ENCODE results near the gene PTCHD1.

PTCHD1 gene

GRCh38 chrX:23334848-23335599, at the start of gene PTCHD1:
PTCHD1 (plus strand) TSS chrX:23334849; CDS start chrX:23334876, 27 bp downstream.
- no peak for DNase-seq

- DNase-seq: no peak
Observed at GRCh38 chrX:23286731-23287130, 47.9 kb upstream of the PTCHD1 start.

- no peak for DNase-seq
Observed at GRCh38 chrX:23287191-23287725, 47.4 kb upstream of the PTCHD1 start.

GRCh38 chrX:23292354-23292987, 42.2 kb upstream of the PTCHD1 start:
- DNase-seq: no peak

GRCh38 chrX:23292988-23293651, 41.5 kb upstream of the PTCHD1 start:
- no peak for DNase-seq

- no peak for DNase-seq
Observed at GRCh38 chrX:23304881-23305280, 29.8 kb upstream of the PTCHD1 start.

GRCh38 chrX:23311731-23312130, 22.9 kb upstream of the PTCHD1 start:
- DNase-seq: no peak

GRCh38 chrX:23312136-23312535, 22.5 kb upstream of the PTCHD1 start:
- DNase-seq: no peak

- DNase-seq: no peak
Observed at GRCh38 chrX:23317799-23318724, 16.6 kb upstream of the PTCHD1 start.

GRCh38 chrX:23327104-23327503, 7.5 kb upstream of the PTCHD1 start:
- DNase-seq: no peak

GRCh38 chrX:23331701-23332100, 2.9 kb upstream of the PTCHD1 start:
- no peak for DNase-seq

GRCh38 chrX:23332101-23332887, 2.4 kb upstream of the PTCHD1 start:
- DNase-seq: peak; percentile 28

GRCh38 chrX:23332888-23333821, 1.5 kb upstream of the PTCHD1 start:
- no peak for DNase-seq

- no peak for DNase-seq
Observed at GRCh38 chrX:23333842-23334520, 668 bp upstream of the PTCHD1 start.

- no peak for DNase-seq
Observed at GRCh38 chrX:23334521-23334847, 165 bp upstream of the PTCHD1 start.

GRCh38 chrX:23338334-23338733, 3.7 kb downstream of the PTCHD1 start:
- DNase-seq: no peak

- DNase-seq: no peak
Observed at GRCh38 chrX:23341452-23341851, 6.8 kb downstream of the PTCHD1 start.

GRCh38 chrX:23344238-23344903, 9.7 kb downstream of the PTCHD1 start:
- no peak for DNase-seq

- DNase-seq: no peak
Observed at GRCh38 chrX:23344904-23345271, 10.2 kb downstream of the PTCHD1 start.

GRCh38 chrX:23356189-23356588, 21.5 kb downstream of the PTCHD1 start:
- no peak for DNase-seq

Measured in NCI-H1105 (cell line).